Kidney (tissue), 14 donors: ENCODE measurements around the gene BMP7. TPM values are rescaled to one million over a fixed set of nuclear protein-coding genes. Genes with fewer than 3 reads are reported as not detected.

ENCODE experiments used
- DNase-seq, 5 donors: peaks; one replicate each; pipeline ENCODE4 v3.0.0-alpha.2; 2013 to 2020
- FAIRE-seq: peaks from 2 replicates; lab custom pipeline; 2012; peaks lifted over from hg19 to GRCh38; lab: Jason Lieb, UNC
- H3K27ac ChIP-seq, 2 donors: one replicate each; pipeline ENCODE4 v1.7.0; 2013; ENCODE audit warnings: low read depth in 2 of 2, low read length in 2 of 2, inconsistent platforms in 1 of 2
- H3K27me3 ChIP-seq: one replicate; pipeline ENCODE4 v1.7.1; 2013; ENCODE audit warnings: low read length, inconsistent platforms; ENCODE audit not compliant: control insufficient read depth, insufficient read depth
- H3K36me3 ChIP-seq, 3 donors: one replicate each; pipeline versions ENCODE4 v1.7.0 to v1.7.1; 2013; ENCODE audit warnings: low read length in 3 of 3, control low read depth in 1 of 3, inconsistent platforms in 1 of 3; ENCODE audit not compliant: insufficient read depth in 3 of 3, control insufficient read depth in 2 of 3
- H3K4me1 ChIP-seq, 3 donors: one replicate each; pipeline versions ENCODE4 v1.7.0 to v1.7.1; 2013; ENCODE audit warnings: low read length in 3 of 3, inconsistent platforms in 1 of 3, low read depth in 1 of 3; ENCODE audit not compliant: control insufficient read depth in 2 of 3, insufficient read depth in 2 of 3
- H3K4me3 ChIP-seq, 3 donors: one replicate each; pipeline versions ENCODE4 v1.7.0 to v1.8.1; 2013; ENCODE audit warnings: low read length in 3 of 3, control low read depth in 1 of 3, inconsistent platforms in 1 of 3
- H3K9ac ChIP-seq, 3 donors: one replicate each; pipeline versions ENCODE4 v1.7.0 to v1.7.1; 2013; ENCODE audit warnings: low read length in 3 of 3, control low read depth in 1 of 3, inconsistent platforms in 1 of 3
- H3K9me3 ChIP-seq, 3 donors: one replicate each; pipeline versions ENCODE4 v1.7.0 to v1.7.1; 2013; ENCODE audit warnings: low read length in 3 of 3, control low read depth in 1 of 3, inconsistent platforms in 1 of 3; ENCODE audit not compliant: control insufficient read depth in 2 of 3, insufficient read depth in 1 of 3
- CTCF ChIP-seq: IDR thresholded peaks from 3 replicates; pipeline ENCODE4 v1.5.1; 2012; ENCODE audit warnings: mild to moderate bottlenecking, moderate library complexity, borderline replicate concordance; ENCODE audit not compliant: insufficient read depth; ENCODE audit errors: extremely low read depth
- intact Hi-C: fragments of 100-400 bp; cut with DNase I; formaldehyde crosslinking; loops from one replicate; pipeline ENCODE4 v1.11.1; 2022
- polyA plus RNA-seq: library from polyadenylated mRNA; stranded (reverse); fragments of 350-450 nt; fragmentation: Illumina TruSeq; extraction: RNeasy Lipid Tissue Mini Kit (QIAGEN cat#74804); gene quantifications from one replicate; pipeline ENCODE4 v1.2.3, GENCODE V29; 2014; ENCODE audit warnings: low read depth, low replicate concordance; ENCODE audit not compliant: insufficient read depth
- total RNA-seq: library from RNA; stranded (reverse); fragmentation: NEBNext Ultra II Directional; extraction: Animal tissue kit (Norgen Biotek cat#: 25700); gene quantifications from one replicate; pipeline ENCODE4 v1.2.1, GENCODE V29; 2021
- donor health status: control.
- donor health status: control.
- donor health status: control.
- donor health status: control.
- donor health status: control.
- donor health status: DM: yes; HTN: yes; CAD: no.
- donor health status: Normal renal cell carcinoma (clear cell type).

Gene BMP7
- total and polyA plus RNA-seq, 2 donors from 2014 or later: 1.6 to 11.3 TPM

GRCh38 chr20:57142667-57143066 lies 123.8 kb downstream of the BMP7 start:
- TF ChIP-seq CTCF: no peak
- Histone ChIP-seq H3K9ac (no peak overlapping the region), H3K4me1 (no peaks in the 10 kb centered on the region), H3K4me3 (no peak overlapping the region), H3K9me3 (no peaks in the 10 kb centered on the region), H3K27ac (no peak overlapping the region), H3K36me3 (no peaks in the 10 kb centered on the region), H3K27me3 (no peaks in the 10 kb centered on the region)
- intact Hi-C loops: no loop called here
- FAIRE-seq (no peak), DNase-seq (no peak)

- Histone ChIP-seq H3K27me3 (no peaks in the 10 kb centered on the region), H3K9me3 (no peaks in the 10 kb centered on the region), H3K4me3 (no peak overlapping the region), H3K4me1 (no peaks in the 10 kb centered on the region), H3K9ac (no peak overlapping the region), H3K36me3 (no peaks in the 10 kb centered on the region), H3K27ac (no peak overlapping the region)
- TF ChIP-seq CTCF: no peak
- intact Hi-C loops: no loop called here
- FAIRE-seq (no peak), DNase-seq (no peak)
Observed at GRCh38 chr20:57141492-57141891, 124.9 kb downstream of the BMP7 start.

- H3K9ac ChIP-seq: no peak overlapping the region
- H3K4me3 ChIP-seq: no peak overlapping the region
- intact Hi-C loops: no loop called here
- H3K27me3 ChIP-seq: no peaks in the 10 kb centered on the region
- no peaks in the 10 kb centered on the region for H3K4me1 ChIP-seq
- FAIRE-seq (no peak), DNase-seq (no peak)
- H3K36me3 ChIP-seq: no peaks in the 10 kb centered on the region
- no peaks in the 10 kb centered on the region for H3K9me3 ChIP-seq
- TF ChIP-seq CTCF: no peak
- no peak overlapping the region for H3K27ac ChIP-seq
Observed at GRCh38 chr20:57140416-57140965, 126.0 kb downstream of the BMP7 start.
